Stimulated activated naive CD8-positive, alpha-beta T cell treated with anti-CD3 and anti-CD28 coated beads, Interleukin-15, Interleukin-2, amounts not matched to agents 100 ng/mL and 50 ng/mL, for 24 hours (primary cell): ENCODE results near the gene HCST.
"Not testable (repeated sequence)": the region's sequence is repeated elsewhere in the genome, so short reads cannot be mapped to it uniquely, and the experiment has no call there.

Experiments used
- H3K27ac Mint-ChIP-seq: one replicate; pipeline ENCODE4 v1.8.0; 2021; ENCODE audit warnings: mild to moderate bottlenecking, mixed read lengths
- H3K27me3 Mint-ChIP-seq: one replicate; pipeline ENCODE4 v1.8.0; 2021; ENCODE audit warnings: mixed read lengths
- H3K36me3 Mint-ChIP-seq: one replicate; pipeline ENCODE4 v1.8.0; 2021; ENCODE audit warnings: low read depth, mixed read lengths
- H3K4me1 Mint-ChIP-seq: one replicate; pipeline ENCODE4 v1.8.0; 2021; ENCODE audit warnings: low read depth, mixed read lengths
- H3K4me3 Mint-ChIP-seq: one replicate; pipeline ENCODE4 v1.8.0; 2021; ENCODE audit warnings: mild to moderate bottlenecking, mixed read lengths
- H3K9me3 Mint-ChIP-seq: one replicate; pipeline ENCODE4 v1.8.0; 2021; ENCODE audit warnings: mixed read lengths

Gene HCST

DNA sequence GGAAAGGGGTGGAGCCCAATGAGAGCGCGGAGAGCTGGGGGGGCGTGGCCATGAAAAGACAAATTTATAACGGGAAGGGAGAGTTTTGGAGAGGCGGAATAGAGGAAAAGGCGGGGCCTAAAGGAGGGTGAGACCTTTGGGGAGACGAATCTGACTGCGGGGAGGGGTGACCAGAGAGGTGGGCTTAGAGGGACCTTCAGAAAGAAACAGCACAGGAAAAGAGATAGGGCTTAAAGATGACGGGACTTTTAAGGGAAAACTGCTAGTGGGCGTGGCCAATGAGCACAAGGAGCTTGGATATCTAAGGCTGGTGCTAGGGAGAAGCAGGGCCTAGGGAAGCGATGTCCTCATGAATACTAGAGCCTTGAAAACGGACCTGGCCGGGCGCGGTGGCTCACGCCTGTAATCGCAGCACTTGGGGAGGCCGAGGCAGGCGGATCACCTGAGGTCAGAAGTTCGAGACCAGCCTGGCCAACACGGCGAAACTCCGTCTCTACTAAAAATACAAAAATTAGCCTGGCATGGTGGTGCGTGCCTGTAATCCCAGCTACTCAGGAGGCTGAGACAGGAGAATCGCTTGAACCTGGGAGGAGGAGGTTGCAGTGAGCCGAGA is 32.1 kb upstream of the HCST start:
- H3K27ac Mint-ChIP-seq, H3K36me3 Mint-ChIP-seq, H3K9me3 Mint-ChIP-seq: not testable (repeated sequence)
- H3K27me3 Mint-ChIP-seq = peaks cover 42% of the 10 kb centered on the region
- H3K4me1 Mint-ChIP-seq = peaks cover 14% of the 10 kb centered on the region
- H3K4me3 Mint-ChIP-seq = peak overlapping the region; percentile 76

DNA sequence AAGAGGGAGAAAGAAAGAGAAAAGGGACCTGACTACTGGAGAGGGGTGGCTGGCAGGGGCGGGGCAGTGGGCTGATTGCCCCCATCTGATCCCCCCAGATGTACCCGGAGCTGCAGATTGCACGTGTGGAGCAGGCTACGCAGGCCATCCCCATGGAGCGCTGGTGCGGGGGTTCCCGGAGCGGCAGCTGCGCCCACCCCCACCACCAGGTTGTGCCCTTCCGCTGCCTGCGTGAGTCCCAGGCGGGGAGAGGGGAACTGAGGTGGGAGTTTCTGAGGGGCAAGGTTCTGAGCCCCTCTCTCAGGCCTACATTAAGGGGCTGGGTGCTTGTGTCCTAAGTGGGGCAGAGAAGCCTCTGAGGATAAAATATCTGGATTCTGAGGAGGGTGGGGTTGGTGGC is 31.5 kb upstream of the HCST start:
- no peak overlapping the region for H3K27ac Mint-ChIP-seq
- peaks cover 14% of the 10 kb centered on the region for H3K4me1 Mint-ChIP-seq
- peaks cover 37% of the 10 kb centered on the region for H3K27me3 Mint-ChIP-seq

DNA sequence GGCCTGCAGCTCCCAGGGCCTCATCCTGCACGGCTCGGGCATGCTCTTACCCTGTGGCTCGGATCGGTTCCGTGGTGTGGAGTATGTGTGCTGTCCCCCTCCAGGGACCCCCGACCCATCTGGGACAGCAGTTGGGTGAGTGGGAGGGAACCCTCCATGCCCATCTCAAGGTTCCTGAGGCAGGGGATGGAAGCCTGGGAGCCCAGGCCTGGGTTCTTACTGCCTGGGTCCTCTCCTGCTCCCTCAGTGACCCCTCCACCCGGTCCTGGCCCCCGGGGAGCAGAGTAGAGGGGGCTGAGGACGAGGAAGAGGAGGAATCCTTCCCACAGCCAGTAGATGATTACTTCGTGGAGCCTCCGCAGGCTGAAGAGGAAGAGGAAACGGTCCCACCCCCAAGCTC is 30.7 kb upstream of the HCST start:
- no peak overlapping the region for H3K27ac Mint-ChIP-seq
- H3K9me3 Mint-ChIP-seq = no peaks in the 10 kb centered on the region
- peaks cover 35% of the 10 kb centered on the region for H3K27me3 Mint-ChIP-seq
- no peaks in the 10 kb centered on the region for H3K36me3 Mint-ChIP-seq
- no peak overlapping the region for H3K4me3 Mint-ChIP-seq
- peaks cover 14% of the 10 kb centered on the region for H3K4me1 Mint-ChIP-seq

More for the DNA sequence above, 31.5 kb upstream of the HCST start:
- no peak overlapping the region for H3K4me3 Mint-ChIP-seq
- no peaks in the 10 kb centered on the region for H3K36me3 Mint-ChIP-seq
- H3K9me3 Mint-ChIP-seq = no peaks in the 10 kb centered on the region

DNA sequence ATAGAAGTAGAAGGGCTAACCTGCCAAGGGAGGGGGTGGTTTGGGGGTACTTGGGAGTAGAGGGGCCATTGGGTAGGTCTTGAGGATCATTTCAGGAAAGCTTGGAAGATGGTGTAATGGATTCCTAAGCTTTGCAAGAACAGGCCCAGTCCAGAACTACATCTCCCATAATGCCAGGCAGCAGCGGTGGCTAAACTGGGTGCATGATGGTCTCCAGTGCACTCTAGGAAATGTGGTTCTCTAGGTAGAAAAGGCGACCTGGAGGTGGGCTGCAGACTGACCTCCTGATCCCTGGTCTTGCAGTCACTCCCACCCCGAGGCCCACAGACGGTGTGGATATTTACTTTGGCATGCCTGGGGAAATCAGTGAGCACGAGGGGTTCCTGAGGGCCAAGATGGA is 30.1 kb upstream of the HCST start:
- Mint-ChIP-seq H3K4me3 (no peak overlapping the region), H3K4me1 (peaks cover 14% of the 10 kb centered on the region), H3K36me3 (no peaks in the 10 kb centered on the region), H3K27ac (no peak overlapping the region), H3K27me3 (peaks cover 38% of the 10 kb centered on the region), H3K9me3 (no peaks in the 10 kb centered on the region)

DNA sequence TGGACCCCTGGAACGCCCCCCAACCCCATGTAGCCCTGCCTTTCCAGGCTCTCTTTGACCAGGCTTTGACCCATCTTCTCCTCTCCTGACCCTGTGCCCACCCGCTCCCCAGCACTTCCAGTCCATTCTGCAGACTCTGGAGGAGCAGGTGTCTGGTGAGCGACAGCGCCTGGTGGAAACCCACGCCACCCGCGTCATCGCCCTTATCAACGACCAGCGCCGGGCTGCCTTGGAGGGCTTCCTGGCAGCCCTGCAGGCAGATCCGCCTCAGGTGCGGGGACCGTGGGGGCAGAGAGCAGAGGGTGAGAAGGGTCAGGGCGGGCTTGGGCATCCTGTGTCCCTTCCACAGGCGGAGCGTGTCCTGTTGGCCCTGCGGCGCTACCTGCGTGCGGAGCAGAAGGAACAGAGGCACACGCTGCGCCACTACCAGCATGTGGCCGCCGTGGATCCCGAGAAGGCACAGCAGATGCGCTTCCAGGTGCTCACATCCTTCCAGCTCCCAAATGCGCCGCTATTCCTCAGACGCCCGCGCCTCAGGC is 27.9 kb upstream of the HCST start:
- Mint-ChIP-seq H3K27ac (no peak overlapping the region), H3K4me3 (no peak overlapping the region), H3K4me1 (peaks cover 9% of the 10 kb centered on the region), H3K9me3 (no peaks in the 10 kb centered on the region), H3K36me3 (no peaks in the 10 kb centered on the region), H3K27me3 (peaks cover 30% of the 10 kb centered on the region)

DNA sequence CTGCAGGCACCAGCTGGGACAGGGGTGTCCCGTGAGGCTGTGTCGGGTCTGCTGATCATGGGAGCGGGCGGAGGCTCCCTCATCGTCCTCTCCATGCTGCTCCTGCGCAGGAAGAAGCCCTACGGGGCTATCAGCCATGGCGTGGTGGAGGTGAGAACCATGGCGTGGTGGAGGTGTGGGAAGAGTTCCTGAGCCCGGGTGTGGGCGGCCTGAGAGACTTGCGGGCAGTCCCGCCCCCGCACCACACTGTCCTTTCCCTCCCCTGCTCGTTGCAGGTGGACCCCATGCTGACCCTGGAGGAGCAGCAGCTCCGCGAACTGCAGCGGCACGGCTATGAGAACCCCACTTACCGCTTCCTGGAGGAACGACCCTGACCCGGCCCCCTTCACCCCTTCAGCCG is 23.3 kb upstream of the HCST start:
- no peaks in the 10 kb centered on the region for H3K36me3 Mint-ChIP-seq
- H3K27ac Mint-ChIP-seq = no peak overlapping the region
- peaks cover 23% of the 10 kb centered on the region for H3K27me3 Mint-ChIP-seq
- H3K4me1 Mint-ChIP-seq = peaks cover 13% of the 10 kb centered on the region
- H3K9me3 Mint-ChIP-seq = no peaks in the 10 kb centered on the region
- no peak overlapping the region for H3K4me3 Mint-ChIP-seq

DNA sequence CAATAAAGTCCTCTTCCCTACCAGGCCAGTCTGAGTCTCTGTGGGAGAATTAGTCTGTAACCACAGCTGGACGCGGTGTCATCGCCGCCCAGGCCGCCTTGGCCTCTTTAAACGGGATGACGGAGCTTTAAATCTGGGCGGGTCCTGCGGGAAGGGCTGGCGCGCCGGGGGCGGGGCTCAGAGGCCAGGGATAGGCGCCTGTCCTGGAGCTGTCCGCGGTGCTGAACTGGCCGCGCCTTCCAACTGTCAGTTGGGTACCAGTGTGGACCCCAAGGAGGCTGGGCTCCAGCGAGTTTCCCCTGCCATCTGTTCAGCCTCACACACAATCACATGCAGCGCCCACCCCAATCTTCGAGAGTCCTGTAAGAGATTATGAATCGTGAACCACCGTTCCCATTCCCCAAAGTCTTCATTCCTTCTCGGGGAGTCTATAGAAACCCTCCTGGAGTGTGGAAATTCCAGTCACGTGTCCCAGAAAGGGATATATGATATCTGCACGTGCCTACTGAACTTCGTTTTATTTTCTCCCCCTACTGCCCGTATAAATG is 22.5 kb upstream of the HCST start:
- H3K27ac Mint-ChIP-seq = no peak overlapping the region
- H3K27me3 Mint-ChIP-seq = peaks cover 23% of the 10 kb centered on the region

DNA sequence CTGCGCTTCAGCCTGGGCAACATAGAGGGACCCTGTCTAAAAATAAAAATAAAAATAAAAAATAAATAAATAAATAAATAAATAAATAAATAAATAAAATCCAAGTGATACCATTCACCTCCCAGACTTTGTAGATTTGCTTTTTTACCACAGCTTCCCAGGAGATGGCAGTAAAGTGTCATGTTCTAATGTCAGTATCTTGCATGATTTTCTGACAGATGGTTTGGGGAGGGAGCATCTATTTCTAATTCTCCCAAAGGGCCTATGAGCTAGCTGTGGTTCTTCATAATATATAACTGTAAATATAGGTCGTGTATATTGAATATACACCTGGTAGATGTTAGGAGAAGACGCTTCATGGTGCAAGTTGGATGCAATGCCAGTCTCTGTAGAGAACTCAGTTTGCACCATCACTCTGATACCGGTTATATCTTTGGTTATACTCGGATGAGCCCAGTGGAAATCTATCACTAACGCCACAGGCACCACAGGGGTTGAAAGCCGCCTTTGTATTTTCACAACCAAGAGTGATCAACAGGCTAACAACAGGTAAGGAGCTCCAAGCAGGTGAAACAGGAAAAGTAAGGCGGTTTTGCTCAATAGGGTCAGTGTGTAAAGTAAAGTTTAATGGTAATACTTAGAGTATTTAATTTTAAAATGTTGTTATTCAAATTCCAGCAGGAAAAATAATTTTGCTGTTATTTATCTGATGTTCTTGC is 20.1 kb upstream of the HCST start:
- no peak overlapping the region for H3K4me3 Mint-ChIP-seq

More for the DNA sequence above, 22.5 kb upstream of the HCST start:
- Mint-ChIP-seq H3K36me3 (no peaks in the 10 kb centered on the region), H3K9me3 (no peaks in the 10 kb centered on the region), H3K4me1 (peaks cover 13% of the 10 kb centered on the region), H3K4me3 (no peak overlapping the region)

DNA sequence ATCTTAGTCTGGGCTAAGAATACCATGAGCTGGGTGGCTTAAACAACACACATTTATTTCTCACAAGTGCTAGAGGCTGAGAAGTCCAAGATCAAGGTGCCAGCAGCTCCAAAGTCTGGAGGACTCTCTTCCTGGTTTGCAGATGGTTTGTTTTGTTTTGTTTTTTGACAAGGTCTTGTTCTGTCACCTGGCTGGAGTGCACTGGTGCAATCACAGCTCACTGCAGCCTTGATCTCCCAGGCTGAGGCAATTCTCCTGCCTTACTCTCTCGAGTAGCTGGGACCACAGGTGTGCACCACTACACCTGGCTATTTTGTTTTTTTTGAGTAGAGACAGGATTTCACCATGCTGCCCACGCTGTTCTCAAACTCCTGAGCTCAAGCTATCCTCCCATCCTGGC is 18.4 kb upstream of the HCST start:
- H3K27ac Mint-ChIP-seq = no peak overlapping the region

More for the DNA sequence above, 20.1 kb upstream of the HCST start:
- Mint-ChIP-seq H3K27ac (no peak overlapping the region), H3K4me1 (peaks cover 13% of the 10 kb centered on the region), H3K36me3 (peaks cover 15% of the 10 kb centered on the region), H3K9me3 (no peaks in the 10 kb centered on the region), H3K27me3 (peaks cover 13% of the 10 kb centered on the region)

DNA sequence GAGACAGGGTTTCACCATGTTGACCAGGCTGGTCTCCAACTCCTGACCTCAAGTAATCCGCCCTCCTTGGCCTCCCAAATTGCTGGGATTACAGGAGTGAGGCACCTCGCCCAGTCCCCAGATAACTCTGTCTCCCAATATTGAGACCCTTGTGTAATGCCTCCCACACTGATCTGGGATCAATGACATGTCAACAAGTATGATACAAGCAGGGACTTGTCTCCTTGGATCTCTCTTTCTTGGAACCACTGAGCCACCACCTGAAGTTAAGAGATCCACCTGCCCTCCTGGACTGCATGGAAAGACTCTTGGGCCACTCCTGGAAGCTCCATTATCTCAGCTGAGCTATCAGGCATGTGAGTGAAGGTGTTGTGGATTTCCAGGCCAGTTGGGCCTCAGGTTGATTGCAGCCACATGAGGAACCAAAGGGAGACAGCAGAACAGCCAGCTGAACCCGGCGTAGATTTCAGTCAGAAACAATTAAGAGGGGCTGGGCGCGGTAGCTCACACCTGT is 17.0 kb upstream of the HCST start:
- Mint-ChIP-seq H3K27me3 (peaks cover under 1% of the 10 kb centered on the region), H3K4me1 (peaks cover 5% of the 10 kb centered on the region), H3K27ac (no peak overlapping the region), H3K36me3 (peaks cover 43% of the 10 kb centered on the region), H3K4me3 (no peak overlapping the region), H3K9me3 (no peaks in the 10 kb centered on the region)

More for the DNA sequence above, 18.4 kb upstream of the HCST start:
- peaks cover 30% of the 10 kb centered on the region for H3K36me3 Mint-ChIP-seq
- H3K9me3 Mint-ChIP-seq = no peaks in the 10 kb centered on the region
- H3K4me1 Mint-ChIP-seq = peaks cover 13% of the 10 kb centered on the region
- H3K27me3 Mint-ChIP-seq = peaks cover 9% of the 10 kb centered on the region
- H3K4me3 Mint-ChIP-seq = no peak overlapping the region

DNA sequence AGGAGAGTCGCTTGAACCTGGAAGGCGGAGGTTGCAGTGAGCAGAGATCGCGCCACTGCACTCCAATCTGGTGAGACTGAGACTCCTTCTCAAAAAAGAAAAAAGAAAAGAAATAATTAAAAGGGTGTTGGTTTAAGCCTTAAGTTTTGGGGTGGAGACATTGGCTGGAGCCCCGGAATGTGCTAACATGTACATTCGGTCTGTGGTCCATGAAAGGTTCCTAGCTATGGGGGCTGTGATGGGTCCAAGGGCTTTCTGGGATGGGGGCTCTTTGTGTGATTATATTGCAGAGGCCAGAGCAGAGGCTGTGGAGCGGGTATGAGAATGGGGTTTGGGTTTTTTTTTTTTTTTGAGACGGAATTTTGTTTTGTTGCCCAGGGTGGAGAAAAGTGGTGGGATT is 16.4 kb upstream of the HCST start:
- H3K9me3 Mint-ChIP-seq = no peaks in the 10 kb centered on the region
- no peaks in the 10 kb centered on the region for H3K27me3 Mint-ChIP-seq
- H3K4me1 Mint-ChIP-seq = peaks cover 5% of the 10 kb centered on the region
- peak overlapping the region; percentile 36 for H3K27ac Mint-ChIP-seq
- H3K4me3 Mint-ChIP-seq = no peak overlapping the region
- H3K36me3 Mint-ChIP-seq = peaks cover 48% of the 10 kb centered on the region

DNA sequence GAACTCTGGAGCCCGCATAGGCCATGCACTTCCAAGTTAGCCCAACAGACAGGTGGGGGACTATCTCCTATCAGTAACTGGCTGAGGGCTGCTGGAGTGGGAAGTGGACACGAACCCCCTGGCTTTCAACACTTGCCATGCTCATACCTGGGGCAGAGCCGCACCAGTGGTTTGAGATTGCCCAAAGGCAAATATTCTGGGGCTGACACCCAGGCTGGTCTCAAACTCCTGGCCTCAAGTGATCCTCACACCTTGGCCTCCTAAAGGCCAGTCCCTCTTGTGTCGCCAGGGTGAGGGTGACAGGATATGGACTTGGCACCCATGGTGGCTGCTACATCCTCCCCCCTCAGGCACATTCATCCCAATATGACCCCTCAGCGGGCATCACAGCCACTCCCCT is 15.1 kb upstream of the HCST start:
- H3K4me3 Mint-ChIP-seq = no peak overlapping the region
- H3K27ac Mint-ChIP-seq = no peak overlapping the region
- no peaks in the 10 kb centered on the region for H3K27me3 Mint-ChIP-seq

DNA sequence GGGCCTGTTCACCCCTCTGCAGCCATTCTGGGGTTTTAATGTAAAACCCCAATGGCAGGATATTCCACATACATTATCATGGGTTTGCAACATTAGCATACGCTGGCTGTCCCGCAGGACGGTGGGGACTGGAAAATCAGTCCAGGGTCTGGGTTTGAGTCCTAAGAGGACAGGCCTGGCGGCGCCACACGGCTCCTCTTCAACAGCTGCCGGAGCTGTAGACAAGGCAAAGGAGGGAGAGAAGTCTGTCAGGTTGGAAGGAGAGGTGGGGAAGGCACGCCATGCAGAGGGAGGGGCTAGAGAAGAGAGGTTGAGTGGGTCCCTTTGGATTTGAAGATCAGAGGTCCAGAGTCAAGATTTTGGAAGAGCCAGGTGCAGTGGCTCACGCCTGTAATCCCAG is 13.9 kb upstream of the HCST start:
- H3K4me3 Mint-ChIP-seq = no peak overlapping the region
- H3K4me1 Mint-ChIP-seq = peaks cover 8% of the 10 kb centered on the region
- H3K9me3 Mint-ChIP-seq = no peaks in the 10 kb centered on the region
- H3K36me3 Mint-ChIP-seq = peaks cover 69% of the 10 kb centered on the region
- H3K27me3 Mint-ChIP-seq = no peaks in the 10 kb centered on the region
- peak overlapping the region; percentile 53 for H3K27ac Mint-ChIP-seq

More for the DNA sequence above, 15.1 kb upstream of the HCST start:
- peaks cover 3% of the 10 kb centered on the region for H3K4me1 Mint-ChIP-seq
- H3K36me3 Mint-ChIP-seq = peaks cover 57% of the 10 kb centered on the region
- H3K9me3 Mint-ChIP-seq = no peaks in the 10 kb centered on the region

DNA sequence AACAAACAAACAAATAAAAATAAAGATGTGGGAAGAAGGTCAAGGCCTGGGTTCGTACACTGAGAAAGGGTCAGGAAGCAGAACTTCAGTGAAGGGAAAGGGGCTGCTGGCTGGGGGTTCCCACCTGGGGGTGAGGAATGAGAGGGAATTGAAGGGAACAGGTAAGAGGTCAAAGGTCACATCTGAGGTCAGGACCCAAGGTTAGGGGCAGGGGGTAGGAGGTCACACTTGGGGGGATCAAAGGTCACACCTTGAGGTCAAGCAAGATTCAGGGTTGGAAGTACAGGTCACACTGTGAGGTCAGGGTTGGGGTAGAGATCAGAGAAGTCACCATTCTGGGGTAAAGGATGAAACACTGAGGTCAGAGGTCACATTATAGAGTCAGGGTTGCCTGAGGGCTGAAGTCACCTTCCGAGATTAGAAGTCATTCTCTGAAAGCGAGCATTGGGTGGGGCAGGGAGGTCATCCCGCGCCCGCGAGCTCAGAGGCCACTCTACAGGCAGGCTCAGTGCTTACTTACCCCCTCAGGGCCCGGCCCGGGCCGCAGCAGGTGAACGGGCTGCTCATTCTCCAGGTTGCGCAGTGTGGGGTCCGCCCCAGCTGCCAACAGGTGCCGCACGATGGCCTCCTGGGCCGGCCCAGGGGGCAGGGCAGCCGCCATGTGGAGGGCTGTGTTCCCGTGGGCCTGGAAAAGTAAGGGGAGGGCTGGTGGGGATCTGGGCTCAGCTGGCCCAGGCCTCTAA is 12.8 kb upstream of the HCST start:
- H3K27me3 Mint-ChIP-seq = no peaks in the 10 kb centered on the region
- H3K27ac Mint-ChIP-seq = peak overlapping the region; percentile 45
- H3K36me3 Mint-ChIP-seq = peaks cover 80% of the 10 kb centered on the region
- H3K4me3 Mint-ChIP-seq = no peak overlapping the region
- H3K4me1 Mint-ChIP-seq = peaks cover 8% of the 10 kb centered on the region
- H3K9me3 Mint-ChIP-seq = no peaks in the 10 kb centered on the region
